ENCODE measurements around the gene MROH2A. TPM values are rescaled to one million over a fixed set of nuclear protein-coding genes. Genes with fewer than 3 reads are reported as not detected.

Gene MROH2A
- total and polyA plus RNA-seq, 2 experiments from 2014 or later: 0.12 TPM; not detected in 1

DNA sequence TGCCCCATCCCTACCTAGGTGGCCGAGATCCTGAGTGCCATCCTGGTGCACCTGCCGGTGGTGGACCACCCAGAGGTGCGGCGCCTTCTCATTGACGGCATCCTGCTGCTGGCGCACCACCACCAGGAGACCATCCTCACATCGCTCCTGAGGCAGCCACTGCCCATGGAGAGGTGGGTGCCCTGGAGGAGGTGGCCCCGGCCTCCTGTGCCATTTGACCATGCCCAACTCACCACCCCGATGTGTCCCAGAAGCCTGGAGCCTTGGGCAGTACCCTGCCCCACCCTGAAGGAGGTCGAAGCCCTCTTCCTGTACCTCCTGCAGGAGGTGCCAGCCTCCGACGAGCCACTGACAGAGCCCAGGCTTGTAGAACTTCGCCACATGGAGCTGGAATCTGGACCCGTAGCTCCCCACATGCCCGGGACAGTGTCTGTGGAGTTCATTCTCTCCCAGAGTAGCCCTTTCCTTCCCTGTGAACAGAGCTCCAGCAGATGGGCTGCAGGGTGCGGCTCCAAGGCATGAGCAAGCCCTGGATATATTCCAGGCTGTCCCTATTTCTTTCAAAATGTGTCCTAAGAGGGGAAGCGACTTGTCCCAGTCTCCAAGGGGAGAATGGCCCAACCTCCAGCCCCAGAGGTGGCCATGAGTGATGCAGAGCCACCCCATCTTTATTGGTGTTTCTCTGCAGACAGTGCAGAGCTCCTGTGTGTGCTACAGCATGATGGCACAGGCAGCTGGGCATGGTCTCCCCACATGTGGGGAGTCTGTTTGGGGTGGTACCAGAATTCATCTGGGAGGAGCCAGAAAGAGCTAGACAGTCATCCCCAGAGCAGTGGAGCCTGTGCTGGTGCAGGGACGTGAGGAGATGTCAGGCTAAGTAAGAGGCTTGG, 42.0 kb downstream of the MROH2A start:
- TF ChIP-seq, protein P1, sequence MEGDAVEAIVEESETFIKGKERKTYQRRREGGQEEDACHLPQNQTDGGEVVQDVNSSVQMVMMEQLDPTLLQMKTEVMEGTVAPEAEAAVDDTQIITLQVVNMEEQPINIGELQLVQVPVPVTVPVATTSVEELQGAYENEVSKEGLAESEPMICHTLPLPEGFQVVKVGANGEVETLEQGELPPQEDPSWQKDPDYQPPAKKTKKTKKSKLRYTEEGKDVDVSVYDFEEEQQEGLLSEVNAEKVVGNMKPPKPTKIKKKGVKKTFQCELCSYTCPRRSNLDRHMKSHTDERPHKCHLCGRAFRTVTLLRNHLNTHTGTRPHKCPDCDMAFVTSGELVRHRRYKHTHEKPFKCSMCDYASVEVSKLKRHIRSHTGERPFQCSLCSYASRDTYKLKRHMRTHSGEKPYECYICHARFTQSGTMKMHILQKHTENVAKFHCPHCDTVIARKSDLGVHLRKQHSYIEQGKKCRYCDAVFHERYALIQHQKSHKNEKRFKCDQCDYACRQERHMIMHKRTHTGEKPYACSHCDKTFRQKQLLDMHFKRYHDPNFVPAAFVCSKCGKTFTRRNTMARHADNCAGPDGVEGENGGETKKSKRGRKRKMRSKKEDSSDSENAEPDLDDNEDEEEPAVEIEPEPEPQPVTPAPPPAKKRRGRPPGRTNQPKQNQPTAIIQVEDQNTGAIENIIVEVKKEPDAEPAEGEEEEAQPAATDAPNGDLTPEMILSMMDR (IDR thresholded peaks at IDR 0.05; ENCODE audit: low read depth, low read length): no peak
- H3K4me3 ChIP-seq: no peak overlapping the region
- H3K27me3 ChIP-seq: no peaks in the 10 kb centered on the region
- no peak for DNase-seq (ENCODE audit: low read depth in 1 of 2, low spot score in 1 of 2)
- no peaks in the 10 kb centered on the region for H3K4me1 ChIP-seq (ENCODE audit: low read depth)
- no peaks in the 10 kb centered on the region for H3K36me3 ChIP-seq
- H3K9me3 ChIP-seq (ENCODE audit: low read depth): no peaks in the 10 kb centered on the region
- no peak overlapping the region for H3K27ac ChIP-seq

DNA sequence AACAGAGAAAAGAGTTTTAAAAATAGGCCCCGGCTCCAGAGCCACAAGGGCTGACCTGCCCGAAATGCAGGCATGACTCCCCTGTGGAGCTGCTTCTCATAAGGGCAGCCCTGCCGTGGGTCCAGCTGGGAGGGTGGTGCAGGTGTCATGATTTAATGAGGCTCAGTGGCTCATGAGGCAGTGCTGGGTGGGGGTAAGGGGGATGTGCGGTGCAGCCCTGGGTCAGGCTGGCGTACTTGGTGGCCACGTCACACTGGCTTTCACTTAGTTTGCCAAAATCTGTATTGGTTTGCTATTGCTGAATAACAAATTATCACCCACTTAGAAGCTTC, 42.6 kb downstream of the MROH2A start:
- H3K36me3 ChIP-seq: no peaks in the 10 kb centered on the region
- H3K4me1 ChIP-seq (ENCODE audit: low read depth): no peaks in the 10 kb centered on the region
- H3K4me3 ChIP-seq: no peak overlapping the region
- no peak overlapping the region for H3K27ac ChIP-seq
- DNase-seq (ENCODE audit: low read depth in 1 of 2, low spot score in 1 of 2): no peak
- TF ChIP-seq, protein P1 (IDR thresholded peaks at IDR 0.05; ENCODE audit: low read depth, low read length): no peak
- H3K27me3 ChIP-seq: no peaks in the 10 kb centered on the region
- H3K9me3 ChIP-seq (ENCODE audit: low read depth): no peaks in the 10 kb centered on the region

DNA sequence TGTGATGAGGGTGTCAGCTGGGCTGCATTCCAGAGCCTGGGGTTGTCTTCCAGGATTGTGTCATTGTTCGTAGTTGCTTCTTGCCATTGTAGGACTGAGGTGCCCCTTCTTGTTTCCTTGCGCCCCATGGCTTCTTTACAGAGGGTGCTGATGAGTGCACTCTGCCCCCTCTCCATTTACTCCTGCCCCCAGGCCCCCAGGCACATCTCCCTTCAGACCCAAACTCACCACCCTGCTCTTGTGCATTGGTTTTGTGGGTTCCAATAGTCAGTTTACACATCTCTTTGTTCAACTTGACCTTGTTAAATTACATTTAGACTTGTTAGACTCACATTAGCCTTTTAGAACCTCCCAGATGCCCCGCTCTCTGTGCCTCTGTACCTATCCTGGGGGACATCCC, 43.1 kb downstream of the MROH2A start:
- H3K4me1 ChIP-seq (ENCODE audit: low read depth): no peaks in the 10 kb centered on the region
- H3K27ac ChIP-seq: no peak overlapping the region
- no peaks in the 10 kb centered on the region for H3K27me3 ChIP-seq
- no peak overlapping the region for H3K4me3 ChIP-seq
- TF ChIP-seq, protein P1 (IDR thresholded peaks at IDR 0.05; ENCODE audit: low read depth, low read length): no peak
- H3K36me3 ChIP-seq: no peaks in the 10 kb centered on the region
- no peak for DNase-seq (ENCODE audit: low read depth in 1 of 2, low spot score in 1 of 2)
- no peaks in the 10 kb centered on the region for H3K9me3 ChIP-seq (ENCODE audit: low read depth)

DNA sequence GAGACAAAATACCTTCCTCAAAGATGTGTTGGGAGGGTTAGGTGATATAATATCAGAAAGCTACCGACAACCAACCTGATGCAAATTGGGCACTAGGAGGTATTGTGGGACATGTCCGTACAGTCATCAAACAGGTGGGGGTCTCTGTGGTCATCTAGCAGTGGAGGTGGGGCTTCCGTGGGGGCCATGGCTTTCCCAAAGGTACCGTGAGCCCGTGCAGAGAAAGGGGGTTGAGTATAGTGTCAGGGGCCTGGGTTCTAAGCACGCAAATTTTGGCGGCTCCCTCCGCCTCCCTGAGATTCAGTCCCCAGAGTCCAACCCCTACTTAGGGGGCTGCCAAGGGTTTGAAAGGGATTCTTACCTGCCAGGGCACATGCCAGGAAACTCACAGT, 43.6 kb downstream of the MROH2A start:
- H3K9me3 ChIP-seq (ENCODE audit: low read depth): no peaks in the 10 kb centered on the region
- no peaks in the 10 kb centered on the region for H3K27me3 ChIP-seq
- TF ChIP-seq, protein P1 (IDR thresholded peaks at IDR 0.05; ENCODE audit: low read depth, low read length): no peak
- DNase-seq (ENCODE audit: low read depth in 1 of 2, low spot score in 1 of 2): no peak
- no peaks in the 10 kb centered on the region for H3K36me3 ChIP-seq
- no peak overlapping the region for H3K4me3 ChIP-seq
- no peaks in the 10 kb centered on the region for H3K4me1 ChIP-seq (ENCODE audit: low read depth)
- no peak overlapping the region for H3K27ac ChIP-seq

DNA sequence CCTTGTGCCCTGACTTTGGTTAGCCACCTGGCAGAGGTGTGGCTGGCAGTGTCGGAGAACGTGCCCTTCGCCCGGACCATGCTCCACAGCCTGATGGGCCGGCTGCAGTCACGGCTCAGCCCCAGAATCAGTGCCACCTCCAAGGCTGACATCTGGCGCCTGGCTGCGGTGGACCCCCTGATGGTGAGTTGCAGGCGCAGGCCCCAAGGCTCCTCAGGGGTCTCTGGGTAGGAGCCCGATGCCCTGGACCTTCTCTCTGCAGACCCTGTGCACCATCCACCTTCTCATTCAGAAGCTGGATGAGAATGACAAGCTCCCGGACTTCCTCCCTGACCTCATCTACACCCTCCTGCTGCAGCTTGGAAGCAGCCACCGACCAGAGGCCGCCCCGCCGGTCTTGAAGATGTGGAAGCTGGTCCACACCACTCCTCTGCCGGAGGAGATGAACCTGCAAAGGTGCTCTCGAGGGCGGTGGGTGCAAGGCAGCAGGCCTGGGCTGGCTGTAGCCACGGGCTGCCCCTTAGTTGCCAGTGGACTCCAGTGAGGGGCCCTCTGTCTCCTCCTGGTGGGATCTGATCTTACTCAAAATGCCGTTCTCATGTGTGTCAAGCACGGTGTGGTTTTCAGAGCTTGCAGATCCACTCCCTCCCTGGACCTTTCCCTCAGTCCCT, 44.1 kb downstream of the MROH2A start:
- Histone ChIP-seq H3K36me3 (no peaks in the 10 kb centered on the region), H3K9me3 (ENCODE audit: low read depth) (no peaks in the 10 kb centered on the region), H3K27me3 (no peaks in the 10 kb centered on the region), H3K27ac (no peak overlapping the region), H3K4me3 (no peak overlapping the region), H3K4me1 (ENCODE audit: low read depth) (no peaks in the 10 kb centered on the region)
- no peak for DNase-seq (ENCODE audit: low read depth in 1 of 2, low spot score in 1 of 2)
- TF ChIP-seq, protein P1 (IDR thresholded peaks at IDR 0.05; ENCODE audit: low read depth, low read length): no peak

Data from cardiac muscle cell (in vitro differentiated cells and primary cell).